ENCODE results near the gene RAB38. TPM values are rescaled to one million over a fixed set of nuclear protein-coding genes. Genes with fewer than 3 reads are reported as not detected.

RAB38 gene
- total RNA-seq, 1 experiment from 2014 or later, result 0.41 TPM

- no peak overlapping the region for H3K4me3 Mint-ChIP-seq (ENCODE audit: unreplicated experiment)
- H3K4me1 Mint-ChIP-seq (ENCODE audit: low read depth, unreplicated experiment), result no peaks in the 10 kb centered on the region
- BruUV-seq (replicated peaks), result no TSS peak
- ChIA-PET POLR2A (no interaction called here), CTCF (no interaction called here)
- H3K36me3 Mint-ChIP-seq (ENCODE audit: insufficient read depth, unreplicated experiment), result no peaks in the 10 kb centered on the region
- no peak for TF ChIP-seq CTCF (IDR thresholded peaks at IDR 0.05; ENCODE audit: insufficient read depth in 1 of 2, low read depth in 1 of 2, low read length in 1 of 2, severe bottlenecking in 1 of 2, unreplicated experiment in 1 of 2)
- no peaks in the 10 kb centered on the region for H3K36me3 ChIP-seq (ENCODE audit: control insufficient read depth, insufficient read depth, low read length)
- H3K4me3 ChIP-seq (ENCODE audit: low read depth, low read length), result no peak overlapping the region
- no peaks in the 10 kb centered on the region for H3K27me3 ChIP-seq (replicated peaks; ENCODE audit: control insufficient read depth, insufficient read depth, low read length)
- no peak overlapping the region for H3K27ac Mint-ChIP-seq (ENCODE audit: unreplicated experiment)
- no peaks in the 10 kb centered on the region for H3K9me3 ChIP-seq
- no peaks in the 10 kb centered on the region for H3K4me1 ChIP-seq
- peaks cover 5% of the 10 kb centered on the region for H3K27me3 Mint-ChIP-seq (ENCODE audit: insufficient read depth, unreplicated experiment)
- DNase-seq, result no peak
- no peaks in the 10 kb centered on the region for H3K9me3 Mint-ChIP-seq (ENCODE audit: unreplicated experiment)
- intact Hi-C loops (cut with micrococcal nuclease; ENCODE audit: unreplicated experiment), result no loop called here
These were observed 35.4 kb downstream of the RAB38 start for GRCh38 chr11:88139865-88140264.

- no peaks in the 10 kb centered on the region for H3K4me1 ChIP-seq
- ChIA-PET POLR2A (no interaction called here), CTCF (no interaction called here)
- no peak overlapping the region for H3K4me3 Mint-ChIP-seq (ENCODE audit: unreplicated experiment)
- intact Hi-C loops (cut with micrococcal nuclease; ENCODE audit: unreplicated experiment), result no loop called here
- H3K9me3 Mint-ChIP-seq (ENCODE audit: unreplicated experiment), result no peaks in the 10 kb centered on the region
- H3K4me3 ChIP-seq (ENCODE audit: low read depth, low read length), result no peak overlapping the region
- H3K27ac Mint-ChIP-seq (ENCODE audit: unreplicated experiment), result no peak overlapping the region
- H3K4me1 Mint-ChIP-seq (ENCODE audit: low read depth, unreplicated experiment), result no peaks in the 10 kb centered on the region
- no peaks in the 10 kb centered on the region; the same call in 1 of the 2 replicates for H3K27me3 ChIP-seq (replicated peaks; ENCODE audit: control insufficient read depth, insufficient read depth, low read length)
- BruUV-seq (replicated peaks), result no TSS peak
- H3K36me3 Mint-ChIP-seq (ENCODE audit: insufficient read depth, unreplicated experiment), result no peaks in the 10 kb centered on the region
- TF ChIP-seq CTCF (IDR thresholded peaks at IDR 0.05; ENCODE audit: insufficient read depth in 1 of 2, low read depth in 1 of 2, low read length in 1 of 2, severe bottlenecking in 1 of 2, unreplicated experiment in 1 of 2), result no peak
- H3K36me3 ChIP-seq (ENCODE audit: control insufficient read depth, insufficient read depth, low read length), result no peaks in the 10 kb centered on the region
- no peak for DNase-seq
- H3K27me3 Mint-ChIP-seq (ENCODE audit: insufficient read depth, unreplicated experiment), result peaks cover 7% of the 10 kb centered on the region
- H3K9me3 ChIP-seq, result no peaks in the 10 kb centered on the region
These were observed 43.3 kb downstream of the RAB38 start for GRCh38 chr11:88131764-88132470.

GRCh38 chr11:88122956-88123355 lies 52.3 kb downstream of the RAB38 start:
- Histone ChIP-seq H3K27me3 (replicated peaks; ENCODE audit: control insufficient read depth, insufficient read depth, low read length) (no peaks in the 10 kb centered on the region; the same call in 1 of the 2 replicates), H3K4me1 (no peaks in the 10 kb centered on the region), H3K36me3 (ENCODE audit: control insufficient read depth, insufficient read depth, low read length) (no peaks in the 10 kb centered on the region), H3K9me3 (no peaks in the 10 kb centered on the region), H3K4me3 (ENCODE audit: low read depth, low read length) (no peak overlapping the region)
- H3K36me3 Mint-ChIP-seq (ENCODE audit: insufficient read depth, unreplicated experiment), result no peaks in the 10 kb centered on the region
- no peaks in the 10 kb centered on the region for H3K9me3 Mint-ChIP-seq (ENCODE audit: unreplicated experiment)
- intact Hi-C loops (cut with micrococcal nuclease; ENCODE audit: unreplicated experiment), result no loop called here
- H3K27ac Mint-ChIP-seq (ENCODE audit: unreplicated experiment), result no peak overlapping the region
- BruUV-seq (replicated peaks), result no TSS peak
- ChIA-PET POLR2A (no interaction called here), CTCF (no interaction called here)
- H3K4me3 Mint-ChIP-seq (ENCODE audit: unreplicated experiment), result no peak overlapping the region
- no peak for DNase-seq
- no peak for TF ChIP-seq CTCF (IDR thresholded peaks at IDR 0.05; ENCODE audit: insufficient read depth in 1 of 2, low read depth in 1 of 2, low read length in 1 of 2, severe bottlenecking in 1 of 2, unreplicated experiment in 1 of 2)
- no peaks in the 10 kb centered on the region for H3K4me1 Mint-ChIP-seq (ENCODE audit: low read depth, unreplicated experiment)
- peaks cover 7% of the 10 kb centered on the region for H3K27me3 Mint-ChIP-seq (ENCODE audit: insufficient read depth, unreplicated experiment)

Measured in Caco-2 (cell line).